ENCODE measurements around the gene SAP30BP.

SAP30BP gene

DNA sequence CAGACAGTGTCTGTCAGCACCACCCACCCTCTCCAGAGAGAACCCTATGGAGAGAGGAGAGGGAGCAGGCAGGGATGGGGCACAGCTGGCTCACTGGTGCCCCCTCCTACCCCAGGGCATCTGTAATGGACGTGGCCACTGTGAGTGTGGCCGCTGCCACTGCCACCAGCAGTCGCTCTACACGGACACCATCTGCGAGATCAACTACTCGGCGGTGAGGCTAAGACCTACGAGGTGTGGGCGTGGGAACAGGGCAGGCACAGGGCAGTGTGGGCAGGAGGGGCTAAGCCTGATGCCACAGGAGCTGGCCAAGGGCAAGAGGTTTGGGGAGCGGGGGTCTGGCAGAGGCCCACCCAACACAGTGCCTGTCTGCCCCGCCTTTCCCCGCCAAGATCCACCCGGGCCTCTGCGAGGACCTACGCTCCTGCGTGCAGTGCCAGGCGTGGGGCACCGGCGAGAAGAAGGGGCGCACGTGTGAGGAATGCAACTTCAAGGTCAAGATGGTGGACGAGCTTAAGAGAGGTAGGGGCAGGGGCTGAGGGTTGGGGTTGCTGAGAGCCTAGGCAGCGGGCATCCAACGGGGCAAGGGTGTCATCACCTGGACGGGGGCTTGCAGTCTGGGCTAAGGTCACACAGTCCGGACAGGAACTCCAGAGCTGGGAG lies 69.2 kb downstream of the SAP30BP start:
- TF ChIP-seq, protein P1, sequence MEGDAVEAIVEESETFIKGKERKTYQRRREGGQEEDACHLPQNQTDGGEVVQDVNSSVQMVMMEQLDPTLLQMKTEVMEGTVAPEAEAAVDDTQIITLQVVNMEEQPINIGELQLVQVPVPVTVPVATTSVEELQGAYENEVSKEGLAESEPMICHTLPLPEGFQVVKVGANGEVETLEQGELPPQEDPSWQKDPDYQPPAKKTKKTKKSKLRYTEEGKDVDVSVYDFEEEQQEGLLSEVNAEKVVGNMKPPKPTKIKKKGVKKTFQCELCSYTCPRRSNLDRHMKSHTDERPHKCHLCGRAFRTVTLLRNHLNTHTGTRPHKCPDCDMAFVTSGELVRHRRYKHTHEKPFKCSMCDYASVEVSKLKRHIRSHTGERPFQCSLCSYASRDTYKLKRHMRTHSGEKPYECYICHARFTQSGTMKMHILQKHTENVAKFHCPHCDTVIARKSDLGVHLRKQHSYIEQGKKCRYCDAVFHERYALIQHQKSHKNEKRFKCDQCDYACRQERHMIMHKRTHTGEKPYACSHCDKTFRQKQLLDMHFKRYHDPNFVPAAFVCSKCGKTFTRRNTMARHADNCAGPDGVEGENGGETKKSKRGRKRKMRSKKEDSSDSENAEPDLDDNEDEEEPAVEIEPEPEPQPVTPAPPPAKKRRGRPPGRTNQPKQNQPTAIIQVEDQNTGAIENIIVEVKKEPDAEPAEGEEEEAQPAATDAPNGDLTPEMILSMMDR (IDR thresholded peaks at IDR 0.05; ENCODE audit: control insufficient read depth, extremely low read depth, insufficient read depth), result no peak
- H3K4me3 ChIP-seq (ENCODE audit: low read depth, low read length), result no peak overlapping the region
- no peak for DNase-seq (ENCODE audit: low read depth)

DNA sequence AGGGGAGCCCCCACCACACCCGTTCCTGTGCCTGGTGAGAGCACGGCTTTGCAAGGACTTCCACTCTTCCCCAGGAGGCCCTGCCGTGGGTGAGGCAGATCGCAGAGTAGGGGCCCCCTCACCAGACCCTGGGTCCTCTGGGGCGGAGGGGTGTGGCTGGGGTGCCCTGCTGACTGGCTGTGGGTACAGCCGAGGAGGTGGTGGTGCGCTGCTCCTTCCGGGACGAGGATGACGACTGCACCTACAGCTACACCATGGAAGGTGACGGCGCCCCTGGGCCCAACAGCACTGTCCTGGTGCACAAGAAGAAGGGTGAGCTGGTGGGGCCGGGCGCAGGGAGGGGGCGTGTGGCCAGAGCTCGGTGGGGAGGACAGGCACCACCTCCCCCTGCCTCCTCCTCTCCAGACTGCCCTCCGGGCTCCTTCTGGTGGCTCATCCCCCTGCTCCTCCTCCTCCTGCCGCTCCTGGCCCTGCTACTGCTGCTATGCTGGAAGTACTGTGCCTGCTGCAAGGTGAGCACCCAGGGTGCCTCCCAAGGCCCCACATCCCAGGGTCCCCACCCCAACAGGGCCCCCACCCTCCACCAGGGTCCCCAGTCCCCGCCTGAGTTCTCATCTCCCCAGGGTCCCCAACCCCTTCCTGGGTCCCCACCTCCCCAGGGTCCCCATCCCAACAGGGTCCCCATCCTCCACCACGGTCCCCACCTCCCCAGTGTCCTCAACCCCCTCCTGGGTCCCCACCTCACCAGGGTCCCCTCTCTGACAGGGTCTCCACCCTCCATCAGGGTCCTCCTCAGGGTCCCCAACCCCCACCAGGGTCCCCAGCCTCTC lies 70.2 kb downstream of the SAP30BP start:
- TF ChIP-seq, protein P1 (IDR thresholded peaks at IDR 0.05; ENCODE audit: control insufficient read depth, extremely low read depth, insufficient read depth), result no peak
- H3K4me3 ChIP-seq (ENCODE audit: low read depth, low read length), result no peak overlapping the region
- DNase-seq (ENCODE audit: low read depth), result no peak

DNA sequence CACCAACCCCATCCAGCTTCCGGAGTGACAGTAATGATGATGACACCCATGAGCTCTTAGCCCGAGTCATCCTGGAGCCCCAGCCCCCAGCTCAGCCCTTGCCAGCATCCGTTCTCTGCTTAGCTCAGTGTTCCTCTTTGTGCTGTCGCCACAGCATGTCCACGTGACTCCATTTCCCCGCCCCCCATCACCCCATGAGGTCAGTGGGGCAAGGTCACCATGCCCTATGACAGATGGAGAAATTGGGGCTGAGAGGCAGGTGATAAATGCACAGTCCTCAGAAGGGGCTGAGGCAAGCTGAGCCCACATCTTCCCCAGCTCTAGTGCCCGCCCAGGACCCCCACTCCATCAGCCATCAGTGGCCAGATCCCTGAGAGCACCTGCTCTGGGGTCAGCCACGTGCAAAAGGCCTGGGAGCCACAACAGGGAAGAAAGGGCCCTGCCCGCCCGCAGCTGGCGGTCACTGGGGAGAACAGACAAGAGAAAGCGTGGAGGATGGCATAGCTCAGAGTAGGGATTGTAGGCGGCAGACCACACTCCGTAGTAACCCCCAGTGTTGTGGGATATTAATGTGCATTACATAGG lies 71.2 kb downstream of the SAP30BP start:
- TF ChIP-seq, protein P1 (IDR thresholded peaks at IDR 0.05; ENCODE audit: control insufficient read depth, extremely low read depth, insufficient read depth), result no peak
- DNase-seq (ENCODE audit: low read depth), result no peak
- H3K4me3 ChIP-seq (ENCODE audit: low read depth, low read length), result no peak overlapping the region

DNA sequence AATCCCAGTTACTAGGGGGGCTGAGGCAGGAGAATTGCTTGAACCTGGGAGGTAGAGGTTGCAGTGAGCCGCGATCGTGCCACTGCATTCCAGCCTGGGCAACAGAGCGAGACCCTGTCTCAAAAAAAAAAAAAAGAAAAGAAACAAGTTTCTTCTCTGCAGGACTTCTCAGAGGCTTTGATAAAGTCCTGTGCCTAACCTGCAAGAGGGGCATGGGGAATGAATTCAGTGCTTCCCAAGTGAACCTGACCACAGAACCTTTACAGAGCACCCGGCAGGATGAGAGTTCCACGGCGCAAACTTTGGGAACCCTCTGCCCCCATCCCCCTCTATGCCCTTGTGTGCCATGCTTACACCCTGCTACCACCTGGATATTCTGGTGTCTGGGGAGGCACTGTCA lies 72.0 kb downstream of the SAP30BP start:
- DNase-seq (ENCODE audit: low read depth), result no peak
- TF ChIP-seq, protein P1 (IDR thresholded peaks at IDR 0.05; ENCODE audit: control insufficient read depth, extremely low read depth, insufficient read depth), result no peak
- H3K4me3 ChIP-seq (ENCODE audit: low read depth, low read length), result no peak overlapping the region

DNA sequence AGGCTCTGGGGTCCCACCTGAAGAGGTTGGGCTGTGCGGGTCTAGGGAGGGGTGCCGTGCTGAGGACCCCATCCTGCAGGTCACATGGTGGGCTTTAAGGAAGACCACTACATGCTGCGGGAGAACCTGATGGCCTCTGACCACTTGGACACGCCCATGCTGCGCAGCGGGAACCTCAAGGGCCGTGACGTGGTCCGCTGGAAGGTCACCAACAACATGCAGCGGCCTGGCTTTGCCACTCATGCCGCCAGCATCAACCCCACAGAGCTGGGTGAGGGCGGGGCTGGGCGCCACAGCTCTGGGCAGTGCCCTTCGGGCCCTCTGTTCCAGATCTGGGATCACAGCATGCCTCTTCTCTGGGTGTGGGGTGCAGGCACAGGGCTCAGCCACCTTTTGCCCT lies 72.7 kb downstream of the SAP30BP start:
- no peak overlapping the region for H3K4me3 ChIP-seq (ENCODE audit: low read depth, low read length)
- TF ChIP-seq, protein P1 (IDR thresholded peaks at IDR 0.05; ENCODE audit: control insufficient read depth, extremely low read depth, insufficient read depth), result no peak
- no peak for DNase-seq (ENCODE audit: low read depth)

DNA sequence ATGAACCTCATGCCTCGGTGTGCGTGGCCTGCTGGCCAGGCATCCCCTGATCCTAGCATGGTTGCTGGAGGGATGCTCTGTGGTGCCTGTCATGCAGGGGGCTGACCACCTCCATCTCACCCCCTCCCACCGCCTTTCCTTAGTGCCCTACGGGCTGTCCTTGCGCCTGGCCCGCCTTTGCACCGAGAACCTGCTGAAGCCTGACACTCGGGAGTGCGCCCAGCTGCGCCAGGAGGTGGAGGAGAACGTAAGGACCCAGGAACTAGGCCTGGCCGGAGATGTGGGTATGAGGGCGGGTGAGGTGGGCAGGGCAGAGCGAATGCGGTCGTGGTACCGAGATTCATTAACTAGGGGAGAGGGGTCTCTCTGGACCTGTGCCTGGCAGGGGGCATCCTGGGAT lies 73.1 kb downstream of the SAP30BP start:
- no peak for DNase-seq (ENCODE audit: low read depth)
- TF ChIP-seq, protein P1 (IDR thresholded peaks at IDR 0.05; ENCODE audit: control insufficient read depth, extremely low read depth, insufficient read depth), result no peak
- H3K4me3 ChIP-seq (ENCODE audit: low read depth, low read length), result no peak overlapping the region

Data from LNCaP clone FGC (cell line).